IgD-negative memory B cell (primary cell): ENCODE measurements around the gene CAMK2B. TPM values are rescaled to one million over a fixed set of nuclear protein-coding genes. Genes with fewer than 3 reads are reported as not detected.
A peak's percentile ranks its signal among the peaks of the same experiment; 100 is the strongest.

ENCODE experiments used
- H3K27ac Mint-ChIP-seq, 3 donors: one replicate each; pipeline ENCODE4 v1.8.0; 2020 to 2022; ENCODE audit warnings: mild to moderate bottlenecking in 3 of 3, mixed read lengths in 3 of 3, moderate library complexity in 1 of 3
- H3K27me3 Mint-ChIP-seq: one replicate; pipeline ENCODE4 v1.8.0; 2021; ENCODE audit warnings: mixed read lengths
- H3K36me3 Mint-ChIP-seq: one replicate; pipeline ENCODE4 v1.8.0; 2020; ENCODE audit warnings: mild to moderate bottlenecking, mixed read lengths
- H3K4me1 Mint-ChIP-seq, 3 donors: one replicate each; pipeline ENCODE4 v1.8.0; 2020 to 2022; ENCODE audit warnings: mixed read lengths in 3 of 3, mild to moderate bottlenecking in 1 of 3
- H3K4me3 Mint-ChIP-seq, 4 donors: one replicate each; pipeline ENCODE4 v1.8.0; 2020 to 2022; ENCODE audit warnings: mild to moderate bottlenecking in 4 of 4, mixed read lengths in 4 of 4, moderate library complexity in 3 of 4
- H3K9me3 Mint-ChIP-seq, 3 donors: one replicate each; pipeline ENCODE4 v1.8.0; 2020 to 2021; ENCODE audit warnings: mixed read lengths in 3 of 3, mild to moderate bottlenecking in 1 of 3
- polyA plus RNA-seq: library from polyadenylated mRNA; unstranded; fragments of 300-500 nt; fragmentation: Illumina TruSeq; gene quantifications from one replicate; pipeline ENCODE4 v1.2.3, GENCODE V29; 2021

Gene CAMK2B
- polyA plus RNA-seq, 1 donor from 2014 or later, result not detected

GRCh38 chr7:44273681-44274622 is 51.4 kb downstream of the CAMK2B start:
- no peaks in the 10 kb centered on the region for H3K9me3 Mint-ChIP-seq
- peak overlapping the region in 1 of 3 donors; percentile 62 for H3K27ac Mint-ChIP-seq
- no peaks in the 10 kb centered on the region for H3K4me1 Mint-ChIP-seq
- H3K27me3 Mint-ChIP-seq, result peaks cover 3% of the 10 kb centered on the region
- H3K36me3 Mint-ChIP-seq, result no peaks in the 10 kb centered on the region
- H3K4me3 Mint-ChIP-seq, result no peak overlapping the region

- Mint-ChIP-seq H3K27me3 (peaks cover 3% of the 10 kb centered on the region), H3K36me3 (no peaks in the 10 kb centered on the region), H3K9me3 (no peaks in the 10 kb centered on the region), H3K4me1 (no peaks in the 10 kb centered on the region), H3K4me3 (no peak overlapping the region), H3K27ac (no peak overlapping the region)
Observed at GRCh38 chr7:44272981-44273380, 52.4 kb downstream of the CAMK2B start.

- H3K4me1 Mint-ChIP-seq, result no peaks in the 10 kb centered on the region
- H3K36me3 Mint-ChIP-seq, result no peaks in the 10 kb centered on the region
- H3K4me3 Mint-ChIP-seq, result no peak overlapping the region
- no peak overlapping the region for H3K27ac Mint-ChIP-seq
- H3K9me3 Mint-ChIP-seq, result no peaks in the 10 kb centered on the region
- peaks cover 3% of the 10 kb centered on the region for H3K27me3 Mint-ChIP-seq
Observed at GRCh38 chr7:44272456-44272855, 52.9 kb downstream of the CAMK2B start.

- H3K9me3 Mint-ChIP-seq, result no peaks in the 10 kb centered on the region
- H3K27ac Mint-ChIP-seq, result no peak overlapping the region
- H3K27me3 Mint-ChIP-seq, result peaks cover 4% of the 10 kb centered on the region
- no peak overlapping the region for H3K4me3 Mint-ChIP-seq
- H3K4me1 Mint-ChIP-seq, result no peaks in the 10 kb centered on the region
- no peaks in the 10 kb centered on the region for H3K36me3 Mint-ChIP-seq
Observed at GRCh38 chr7:44269943-44270493, 55.4 kb downstream of the CAMK2B start.

- H3K9me3 Mint-ChIP-seq, result no peaks in the 10 kb centered on the region
- H3K36me3 Mint-ChIP-seq, result no peaks in the 10 kb centered on the region
- peaks cover 3% of the 10 kb centered on the region for H3K27me3 Mint-ChIP-seq
- H3K27ac Mint-ChIP-seq, result no peak overlapping the region
- H3K4me1 Mint-ChIP-seq, result no peaks in the 10 kb centered on the region
- H3K4me3 Mint-ChIP-seq, result no peak overlapping the region
Observed at GRCh38 chr7:44269417-44269816, 56.0 kb downstream of the CAMK2B start.

GRCh38 chr7:44268671-44269070 is 56.7 kb downstream of the CAMK2B start:
- no peaks in the 10 kb centered on the region for H3K36me3 Mint-ChIP-seq
- H3K27ac Mint-ChIP-seq, result no peak overlapping the region
- H3K4me1 Mint-ChIP-seq, result no peaks in the 10 kb centered on the region
- no peak overlapping the region for H3K4me3 Mint-ChIP-seq
- no peaks in the 10 kb centered on the region for H3K9me3 Mint-ChIP-seq
- H3K27me3 Mint-ChIP-seq, result peaks cover 3% of the 10 kb centered on the region

- H3K4me3 Mint-ChIP-seq, result no peak overlapping the region
- H3K27ac Mint-ChIP-seq, result no peak overlapping the region
- H3K4me1 Mint-ChIP-seq, result no peaks in the 10 kb centered on the region
- H3K9me3 Mint-ChIP-seq, result no peaks in the 10 kb centered on the region
- peaks cover 3% of the 10 kb centered on the region for H3K27me3 Mint-ChIP-seq
- no peaks in the 10 kb centered on the region for H3K36me3 Mint-ChIP-seq
Observed at GRCh38 chr7:44267719-44268421, 57.5 kb downstream of the CAMK2B start.

GRCh38 chr7:44267178-44267577 is 58.2 kb downstream of the CAMK2B start:
- no peak overlapping the region for H3K4me3 Mint-ChIP-seq
- no peaks in the 10 kb centered on the region for H3K36me3 Mint-ChIP-seq
- no peaks in the 10 kb centered on the region for H3K4me1 Mint-ChIP-seq
- no peaks in the 10 kb centered on the region for H3K9me3 Mint-ChIP-seq
- no peak overlapping the region for H3K27ac Mint-ChIP-seq
- H3K27me3 Mint-ChIP-seq, result peaks cover 7% of the 10 kb centered on the region

GRCh38 chr7:44266526-44266925 is 58.9 kb downstream of the CAMK2B start:
- peaks cover 8% of the 10 kb centered on the region for H3K27me3 Mint-ChIP-seq
- H3K9me3 Mint-ChIP-seq, result no peaks in the 10 kb centered on the region
- H3K27ac Mint-ChIP-seq, result no peak overlapping the region
- no peak overlapping the region for H3K4me3 Mint-ChIP-seq
- no peaks in the 10 kb centered on the region for H3K4me1 Mint-ChIP-seq
- H3K36me3 Mint-ChIP-seq, result no peaks in the 10 kb centered on the region

GRCh38 chr7:44265728-44266127 is 59.7 kb downstream of the CAMK2B start:
- H3K4me3 Mint-ChIP-seq, result no peak overlapping the region

GRCh38 chr7:44264221-44264931 is 61.0 kb downstream of the CAMK2B start:
- Mint-ChIP-seq H3K36me3 (no peaks in the 10 kb centered on the region), H3K9me3 (no peaks in the 10 kb centered on the region), H3K27me3 (peaks cover 10% of the 10 kb centered on the region), H3K4me1 (peaks cover 0 to 2% (median 0%) of the 10 kb centered on the region in 3 donors), H3K4me3 (no peak overlapping the region), H3K27ac (no peak overlapping the region)

More at GRCh38 chr7:44265728-44266127, 59.7 kb downstream of the CAMK2B start:
- Mint-ChIP-seq H3K36me3 (no peaks in the 10 kb centered on the region), H3K9me3 (no peaks in the 10 kb centered on the region), H3K4me1 (no peaks in the 10 kb centered on the region), H3K27me3 (peaks cover 10% of the 10 kb centered on the region), H3K27ac (no peak overlapping the region)

- H3K9me3 Mint-ChIP-seq, result no peaks in the 10 kb centered on the region
- no peaks in the 10 kb centered on the region for H3K36me3 Mint-ChIP-seq
- H3K27me3 Mint-ChIP-seq, result peaks cover 10% of the 10 kb centered on the region
- H3K4me1 Mint-ChIP-seq, result peaks cover 0 to 2% (median 2%) of the 10 kb centered on the region in 3 donors
- H3K27ac Mint-ChIP-seq, result no peak overlapping the region
- H3K4me3 Mint-ChIP-seq, result no peak overlapping the region
Observed at GRCh38 chr7:44263326-44264082, 61.9 kb downstream of the CAMK2B start.

- H3K4me1 Mint-ChIP-seq, result peaks cover 5 to 12% (median 10%) of the 10 kb centered on the region in 3 donors
- no peaks in the 10 kb centered on the region for H3K36me3 Mint-ChIP-seq
- H3K9me3 Mint-ChIP-seq, result no peaks in the 10 kb centered on the region
- H3K4me3 Mint-ChIP-seq, result no peak overlapping the region
- H3K27me3 Mint-ChIP-seq, result peaks cover 10% of the 10 kb centered on the region
- no peak overlapping the region for H3K27ac Mint-ChIP-seq
Observed at GRCh38 chr7:44262031-44262430, 63.4 kb downstream of the CAMK2B start.

- peaks cover 5 to 12% (median 10%) of the 10 kb centered on the region in 3 donors for H3K4me1 Mint-ChIP-seq
- no peaks in the 10 kb centered on the region for H3K9me3 Mint-ChIP-seq
- peaks cover 9% of the 10 kb centered on the region for H3K27me3 Mint-ChIP-seq
- H3K36me3 Mint-ChIP-seq, result no peaks in the 10 kb centered on the region
- no peak overlapping the region for H3K4me3 Mint-ChIP-seq
- H3K27ac Mint-ChIP-seq, result no peak overlapping the region
Observed at GRCh38 chr7:44261240-44261639, 64.2 kb downstream of the CAMK2B start.
